ENCODE data around the gene RGS7. TPM values are rescaled to one million over a fixed set of nuclear protein-coding genes. Genes with fewer than 3 reads are reported as not detected.

RGS7 gene
- total and polyA plus RNA-seq, 9 donors: 0.05 to 0.25 (median 0.10) TPM; not detected in 5

DNA sequence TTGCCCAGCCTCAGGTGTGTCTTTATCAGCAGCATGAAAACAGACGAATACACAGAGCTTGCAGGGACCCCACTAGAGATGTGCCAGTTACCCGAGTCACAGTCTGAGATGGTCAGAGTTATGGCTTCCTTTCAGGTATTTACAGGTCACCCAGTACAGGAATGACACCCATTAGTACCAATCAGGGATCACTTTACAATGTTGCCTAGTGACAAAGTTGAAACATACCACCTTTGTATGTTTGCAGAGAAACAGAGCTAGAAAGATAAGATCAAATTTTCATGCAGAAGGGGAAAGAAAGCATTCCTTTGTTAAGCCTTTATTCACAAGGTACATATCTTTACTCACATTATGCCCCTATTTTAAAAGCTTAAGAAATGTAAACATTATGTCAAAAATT lies 137.6 kb downstream of the RGS7 start:
- H3K27ac ChIP-seq (ENCODE audit: low read length): no peak overlapping the region
- H3K4me1 ChIP-seq (ENCODE audit: control insufficient read depth, insufficient read depth, low read length): no peaks in the 10 kb centered on the region
- DNase-seq: no peak
- no peaks in the 10 kb centered on the region for H3K9me3 ChIP-seq (replicated peaks; ENCODE audit: control insufficient read depth, low read depth, low read length)
- WGBS (ENCODE audit: insufficient coverage): 60% methylated on average over 1 of the region's 2 CpGs
- H3K36me3 ChIP-seq (ENCODE audit: control insufficient read depth, insufficient read depth, low read length): no peaks in the 10 kb centered on the region
- no peaks in the 10 kb centered on the region for H3K27me3 ChIP-seq (ENCODE audit: control insufficient read depth, insufficient read depth, low read length)
- H3K4me3 ChIP-seq (ENCODE audit: low read length): no peak overlapping the region

GRCh38 chr1:241217516-241217915 lies 139.5 kb downstream of the RGS7 start:
- Histone ChIP-seq H3K27ac (ENCODE audit: low read length) (no peak overlapping the region), H3K9me3 (replicated peaks; ENCODE audit: control insufficient read depth, low read depth, low read length) (no peaks in the 10 kb centered on the region), H3K27me3 (ENCODE audit: control insufficient read depth, insufficient read depth, low read length) (no peaks in the 10 kb centered on the region), H3K36me3 (ENCODE audit: control insufficient read depth, insufficient read depth, low read length) (no peaks in the 10 kb centered on the region), H3K4me1 (ENCODE audit: control insufficient read depth, insufficient read depth, low read length) (no peaks in the 10 kb centered on the region), H3K4me3 (ENCODE audit: low read length) (no peak overlapping the region)
- no peak for DNase-seq
- WGBS (ENCODE audit: insufficient coverage): no CpG with 5 or more reads among the region's 2 CpGs

GRCh38 chr1:241215683-241216082 lies 141.3 kb downstream of the RGS7 start:
- DNase-seq: no peak
- H3K4me3 ChIP-seq (ENCODE audit: low read length): no peak overlapping the region
- no peaks in the 10 kb centered on the region for H3K4me1 ChIP-seq (ENCODE audit: control insufficient read depth, insufficient read depth, low read length)
- WGBS (ENCODE audit: insufficient coverage): no CpG with 5 or more reads among the region's 9 CpGs
- no peaks in the 10 kb centered on the region for H3K36me3 ChIP-seq (ENCODE audit: control insufficient read depth, insufficient read depth, low read length)
- H3K27ac ChIP-seq (ENCODE audit: low read length): no peak overlapping the region
- H3K27me3 ChIP-seq (ENCODE audit: control insufficient read depth, insufficient read depth, low read length): no peaks in the 10 kb centered on the region
- H3K9me3 ChIP-seq (replicated peaks; ENCODE audit: control insufficient read depth, low read depth, low read length): no peaks in the 10 kb centered on the region

DNA sequence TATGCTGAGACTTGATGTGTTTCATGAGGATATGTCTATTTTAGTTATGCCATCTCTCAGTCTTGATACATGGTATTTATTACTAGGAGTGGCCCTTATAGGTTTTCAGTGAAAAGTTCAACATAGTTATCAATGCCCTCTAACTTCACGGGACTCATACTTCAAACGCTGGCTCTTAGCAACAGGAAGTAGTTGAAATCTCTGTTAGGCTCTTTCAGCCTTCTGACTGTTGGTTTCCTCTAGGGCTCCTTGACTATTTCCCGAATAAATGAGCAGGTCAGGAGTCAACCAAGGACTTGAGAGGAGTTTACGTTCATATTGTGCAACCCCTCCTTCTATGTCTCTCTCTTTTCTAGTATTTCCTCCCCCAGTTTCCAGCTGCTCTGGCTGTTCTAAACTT lies 141.8 kb downstream of the RGS7 start:
- 33% methylated on average over 1 of the region's 4 CpGs for WGBS (ENCODE audit: insufficient coverage)
- Histone ChIP-seq H3K27me3 (ENCODE audit: control insufficient read depth, insufficient read depth, low read length) (no peaks in the 10 kb centered on the region), H3K36me3 (ENCODE audit: control insufficient read depth, insufficient read depth, low read length) (no peaks in the 10 kb centered on the region), H3K4me3 (ENCODE audit: low read length) (no peak overlapping the region), H3K27ac (ENCODE audit: low read length) (no peak overlapping the region), H3K9me3 (replicated peaks; ENCODE audit: control insufficient read depth, low read depth, low read length) (no peaks in the 10 kb centered on the region), H3K4me1 (ENCODE audit: control insufficient read depth, insufficient read depth, low read length) (no peaks in the 10 kb centered on the region)
- no peak for DNase-seq

GRCh38 chr1:241213139-241213538 lies 143.9 kb downstream of the RGS7 start:
- DNase-seq: no peak
- WGBS (ENCODE audit: insufficient coverage): 72% methylated on average over 2 of the region's 8 CpGs
- Histone ChIP-seq H3K27ac (ENCODE audit: low read length) (no peak overlapping the region), H3K4me3 (ENCODE audit: low read length) (no peak overlapping the region), H3K9me3 (replicated peaks; ENCODE audit: control insufficient read depth, low read depth, low read length) (no peaks in the 10 kb centered on the region), H3K36me3 (ENCODE audit: control insufficient read depth, insufficient read depth, low read length) (no peaks in the 10 kb centered on the region), H3K27me3 (ENCODE audit: control insufficient read depth, insufficient read depth, low read length) (no peaks in the 10 kb centered on the region), H3K4me1 (ENCODE audit: control insufficient read depth, insufficient read depth, low read length) (no peaks in the 10 kb centered on the region)

DNA sequence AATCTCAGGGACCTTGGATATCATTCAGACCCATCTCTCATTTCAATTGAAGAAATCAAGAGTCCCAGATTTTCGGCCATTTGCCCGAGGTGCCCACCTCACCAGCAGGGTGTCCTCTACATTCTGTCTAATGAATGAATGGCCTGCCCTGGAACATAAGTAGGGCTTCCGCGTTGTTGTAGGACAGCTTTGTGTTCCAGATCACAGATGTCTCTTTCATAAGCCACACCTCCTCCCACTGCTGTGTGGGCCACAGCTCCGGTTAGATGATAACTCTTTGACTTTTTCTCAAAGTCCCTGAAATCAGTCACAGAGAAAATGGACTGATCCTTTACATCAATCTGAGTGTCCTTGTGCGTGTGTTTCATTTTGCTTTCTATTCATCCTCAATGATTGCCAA lies 144.4 kb downstream of the RGS7 start:
- H3K4me1 ChIP-seq (ENCODE audit: control insufficient read depth, insufficient read depth, low read length): no peaks in the 10 kb centered on the region
- H3K9me3 ChIP-seq (replicated peaks; ENCODE audit: control insufficient read depth, low read depth, low read length): no peaks in the 10 kb centered on the region
- no peak for DNase-seq
- H3K4me3 ChIP-seq (ENCODE audit: low read length): no peak overlapping the region
- no peaks in the 10 kb centered on the region for H3K36me3 ChIP-seq (ENCODE audit: control insufficient read depth, insufficient read depth, low read length)
- 73% methylated on average over 6 of the region's 6 CpGs for WGBS (ENCODE audit: insufficient coverage)
- no peak overlapping the region for H3K27ac ChIP-seq (ENCODE audit: low read length)
- H3K27me3 ChIP-seq (ENCODE audit: control insufficient read depth, insufficient read depth, low read length): no peaks in the 10 kb centered on the region

DNA sequence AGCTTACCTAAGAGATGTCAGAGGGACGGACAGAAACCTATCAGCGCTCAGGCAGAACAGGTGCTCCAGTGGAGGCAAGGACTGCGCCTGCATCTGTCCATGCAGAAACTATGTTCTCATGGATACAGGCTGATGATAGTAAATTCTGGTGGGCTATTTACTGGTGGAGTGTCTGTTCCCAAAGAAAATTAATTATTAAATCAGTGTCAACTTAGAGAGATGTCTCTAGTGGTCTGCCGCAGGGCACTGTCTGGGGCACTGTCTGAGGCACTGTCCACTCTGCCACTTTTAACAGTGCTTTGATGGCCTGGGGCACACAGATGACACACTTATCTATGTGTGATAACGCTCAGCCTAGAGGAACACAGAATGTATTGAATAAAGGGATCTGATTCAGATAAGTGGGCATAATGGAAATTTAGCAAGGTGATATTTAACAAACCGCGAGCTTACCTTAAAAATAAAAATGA lies 148.1 kb downstream of the RGS7 start:
- no peaks in the 10 kb centered on the region for H3K27me3 ChIP-seq (ENCODE audit: control insufficient read depth, insufficient read depth, low read length)
- WGBS (ENCODE audit: insufficient coverage): 87% methylated on average over 4 of the region's 7 CpGs
- H3K36me3 ChIP-seq (ENCODE audit: control insufficient read depth, insufficient read depth, low read length): no peaks in the 10 kb centered on the region
- no peaks in the 10 kb centered on the region for H3K4me1 ChIP-seq (ENCODE audit: control insufficient read depth, insufficient read depth, low read length)
- no peaks in the 10 kb centered on the region for H3K9me3 ChIP-seq (replicated peaks; ENCODE audit: control insufficient read depth, low read depth, low read length)
- no peak overlapping the region for H3K4me3 ChIP-seq (ENCODE audit: low read length)
- H3K27ac ChIP-seq (ENCODE audit: low read length): no peak overlapping the region
- DNase-seq: no peak

DNA sequence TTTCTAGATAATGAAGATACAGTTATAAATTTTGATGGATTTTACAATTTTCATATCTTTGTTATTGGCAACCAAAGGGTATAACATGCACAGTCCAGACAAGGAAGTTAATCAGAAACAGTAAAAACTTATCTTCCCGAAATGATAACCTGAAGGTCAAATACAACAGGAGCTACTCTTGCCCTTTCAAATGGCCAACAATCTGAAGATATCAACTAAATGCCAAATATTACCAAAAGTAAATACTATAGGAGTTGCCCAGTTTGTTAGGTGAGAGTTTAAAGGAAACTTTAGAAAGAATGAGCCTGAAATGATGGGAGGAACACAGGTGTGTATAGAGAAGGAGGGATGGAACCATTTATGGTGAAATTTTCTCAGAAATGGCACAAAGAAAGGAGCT lies 153.2 kb downstream of the RGS7 start:
- H3K36me3 ChIP-seq (ENCODE audit: control insufficient read depth, insufficient read depth, low read length): no peaks in the 10 kb centered on the region
- H3K27me3 ChIP-seq (ENCODE audit: control insufficient read depth, insufficient read depth, low read length): no peaks in the 10 kb centered on the region
- no peaks in the 10 kb centered on the region for H3K9me3 ChIP-seq (replicated peaks; ENCODE audit: control insufficient read depth, low read depth, low read length)
- H3K4me3 ChIP-seq (ENCODE audit: low read length): no peak overlapping the region
- WGBS (ENCODE audit: insufficient coverage): no CpG with 5 or more reads among the region's 1 CpG
- DNase-seq: no peak
- no peaks in the 10 kb centered on the region for H3K4me1 ChIP-seq (ENCODE audit: control insufficient read depth, insufficient read depth, low read length)
- H3K27ac ChIP-seq (ENCODE audit: low read length): no peak overlapping the region

DNA sequence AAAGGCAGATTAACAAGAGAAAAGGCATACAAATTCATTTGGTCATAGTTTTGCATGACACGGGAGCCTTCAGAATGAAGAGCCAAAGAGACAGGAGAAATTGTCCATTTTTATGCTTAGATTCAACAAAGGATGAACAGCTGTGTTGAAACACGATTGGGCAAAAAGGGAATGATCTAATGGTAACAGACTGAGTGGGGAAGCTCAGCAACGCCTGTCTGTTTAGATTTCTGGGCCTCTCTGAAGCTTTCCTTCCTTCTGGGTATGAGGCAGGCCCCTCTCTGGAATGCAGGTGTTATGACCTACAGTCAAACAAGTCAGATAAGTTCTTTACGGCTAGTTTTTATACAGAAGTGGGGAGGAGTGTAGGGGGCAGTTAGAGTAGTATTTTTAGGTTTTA lies 154.6 kb downstream of the RGS7 start:
- Histone ChIP-seq H3K27ac (ENCODE audit: low read length) (no peak overlapping the region), H3K4me1 (ENCODE audit: control insufficient read depth, insufficient read depth, low read length) (no peaks in the 10 kb centered on the region), H3K27me3 (ENCODE audit: control insufficient read depth, insufficient read depth, low read length) (no peaks in the 10 kb centered on the region), H3K4me3 (ENCODE audit: low read length) (no peak overlapping the region), H3K9me3 (replicated peaks; ENCODE audit: control insufficient read depth, low read depth, low read length) (no peaks in the 10 kb centered on the region), H3K36me3 (ENCODE audit: control insufficient read depth, insufficient read depth, low read length) (no peaks in the 10 kb centered on the region)
- 4% methylated on average over 3 of the region's 4 CpGs for whole genome bisulfite sequencing (ENCODE audit: insufficient coverage)
- no peak for DNase-seq

DNA sequence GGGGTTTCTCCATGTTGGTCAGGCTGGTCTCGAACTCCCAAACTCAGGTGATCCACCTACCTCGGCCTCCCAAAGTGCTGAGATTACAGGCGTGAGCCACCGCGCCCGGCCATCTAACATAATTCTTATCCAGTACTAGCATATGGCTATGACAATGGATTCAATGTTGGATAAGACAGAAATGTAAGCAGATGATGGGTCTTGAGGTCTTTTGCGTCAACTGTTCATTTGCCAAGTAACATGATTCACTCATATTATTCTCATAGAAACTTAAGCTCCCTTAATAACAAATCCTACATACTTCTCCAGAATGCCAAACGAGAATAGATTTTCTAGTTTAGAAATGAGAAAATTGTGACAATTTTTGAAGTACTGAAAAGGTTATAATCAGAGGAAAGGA lies 170.3 kb downstream of the RGS7 start:
- H3K27me3 ChIP-seq (ENCODE audit: control insufficient read depth, insufficient read depth, low read length): no peaks in the 10 kb centered on the region
- H3K36me3 ChIP-seq (ENCODE audit: control insufficient read depth, insufficient read depth, low read length): no peaks in the 10 kb centered on the region
- H3K4me3 ChIP-seq (ENCODE audit: low read length): no peak overlapping the region
- no peak overlapping the region for H3K27ac ChIP-seq (ENCODE audit: low read length)
- DNase-seq: no peak
- no CpG with 5 or more reads among the region's 8 CpGs for WGBS (ENCODE audit: insufficient coverage)
- no peaks in the 10 kb centered on the region for H3K9me3 ChIP-seq (replicated peaks; ENCODE audit: control insufficient read depth, low read depth, low read length)
- H3K4me1 ChIP-seq (ENCODE audit: control insufficient read depth, insufficient read depth, low read length): no peaks in the 10 kb centered on the region

GRCh38 chr1:241181971-241182370 lies 175.0 kb downstream of the RGS7 start:
- no peak overlapping the region for H3K4me3 ChIP-seq (ENCODE audit: low read length)
- H3K36me3 ChIP-seq (ENCODE audit: control insufficient read depth, insufficient read depth, low read length): no peaks in the 10 kb centered on the region
- H3K27ac ChIP-seq (ENCODE audit: low read length): no peak overlapping the region
- DNase-seq: no peak
- no peaks in the 10 kb centered on the region for H3K9me3 ChIP-seq (replicated peaks; ENCODE audit: control insufficient read depth, low read depth, low read length)
- no peaks in the 10 kb centered on the region for H3K4me1 ChIP-seq (ENCODE audit: control insufficient read depth, insufficient read depth, low read length)
- WGBS (ENCODE audit: insufficient coverage): 77% methylated on average over 5 of the region's 5 CpGs
- H3K27me3 ChIP-seq (ENCODE audit: control insufficient read depth, insufficient read depth, low read length): no peaks in the 10 kb centered on the region
